ENCODE results near the gene CADPS2.

GRCh38 chr7:122789156-122789555 lies 97.1 kb downstream of the CADPS2 start:
- TF ChIP-seq CTCF (IDR thresholded peaks at IDR 0.05), result no peak
- TF ChIP-seq POLR2A (IDR thresholded peaks at IDR 0.05), result no peak
